ENCODE data around the gene CEP112.
"Not testable (repeated sequence)": the region's sequence is repeated elsewhere in the genome, so short reads cannot be mapped to it uniquely, and the experiment has no call there.

The CEP112 gene

DNA sequence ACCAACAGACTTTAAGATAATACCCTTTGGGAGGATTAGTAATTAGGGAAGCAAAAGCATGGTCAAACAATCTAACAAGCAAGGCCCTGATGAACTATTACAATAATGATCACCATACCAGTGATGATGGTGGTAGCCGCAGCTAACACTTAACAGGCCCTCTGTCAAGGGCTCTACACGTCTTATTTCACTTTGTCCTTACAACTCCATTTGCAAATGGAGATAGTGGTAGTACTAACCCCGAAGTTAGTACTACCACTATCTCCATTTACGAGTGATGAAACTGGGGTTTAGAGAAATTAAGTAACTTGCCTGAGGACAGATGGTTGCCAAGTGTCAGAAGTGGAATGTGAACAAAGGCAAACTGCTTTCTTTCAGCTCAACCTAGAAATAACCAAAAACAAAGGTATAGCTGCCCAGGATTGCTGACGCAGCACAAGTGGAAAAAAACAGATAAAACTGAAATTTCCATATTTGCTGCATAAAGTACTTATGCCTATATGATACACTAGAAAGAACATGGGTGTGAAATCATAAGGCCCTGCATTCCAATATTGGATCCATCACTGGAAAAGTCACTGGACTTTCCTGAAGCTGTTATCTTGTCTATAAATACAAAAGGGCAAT is 24.6 kb downstream of the CEP112 start:
- Histone ChIP-seq H2AFZ (ENCODE audit: low read length) (no peak overlapping the region), H3K9ac (ENCODE audit: low read length) (no peak overlapping the region), H3K27ac (ENCODE audit: low read length) (no peak overlapping the region), H3K9me2 (replicated peaks; ENCODE audit: insufficient read depth, low read length) (no peaks in the 10 kb centered on the region), H3K27me3 (replicated peaks; ENCODE audit: insufficient read depth, low read length) (no peaks in the 10 kb centered on the region), H3K9me3 (replicated peaks; ENCODE audit: insufficient read depth, low read length) (no peaks in the 10 kb centered on the region), H4K20me1 (ENCODE audit: insufficient read depth, low read length) (no peaks in the 10 kb centered on the region), H3F3A (ENCODE audit: insufficient read depth, low read length) (no peaks in the 10 kb centered on the region), H3K79me2 (ENCODE audit: low read length) (no peaks in the 10 kb centered on the region), H3K36me3 (replicated peaks; ENCODE audit: insufficient read depth, low read length) (no peaks in the 10 kb centered on the region), H3K4me2 (ENCODE audit: low read depth, low read length) (peak overlapping the region; percentile 17; the same call in 1 of the 2 replicates), H3K4me3 (ENCODE audit: low read length) (no peak overlapping the region), H3K4me1 (ENCODE audit: low read length) (peaks cover 9% of the 10 kb centered on the region)
- DNase-seq: peak; percentile 34
- TF ChIP-seq EZH2 (optimal IDR thresholded peaks at IDR 0.05; ENCODE audit: low read depth, low read length) (no peak), EZH2phosphoT487 (IDR thresholded peaks at IDR 0.05; ENCODE audit: low read length) (no peak)

DNA sequence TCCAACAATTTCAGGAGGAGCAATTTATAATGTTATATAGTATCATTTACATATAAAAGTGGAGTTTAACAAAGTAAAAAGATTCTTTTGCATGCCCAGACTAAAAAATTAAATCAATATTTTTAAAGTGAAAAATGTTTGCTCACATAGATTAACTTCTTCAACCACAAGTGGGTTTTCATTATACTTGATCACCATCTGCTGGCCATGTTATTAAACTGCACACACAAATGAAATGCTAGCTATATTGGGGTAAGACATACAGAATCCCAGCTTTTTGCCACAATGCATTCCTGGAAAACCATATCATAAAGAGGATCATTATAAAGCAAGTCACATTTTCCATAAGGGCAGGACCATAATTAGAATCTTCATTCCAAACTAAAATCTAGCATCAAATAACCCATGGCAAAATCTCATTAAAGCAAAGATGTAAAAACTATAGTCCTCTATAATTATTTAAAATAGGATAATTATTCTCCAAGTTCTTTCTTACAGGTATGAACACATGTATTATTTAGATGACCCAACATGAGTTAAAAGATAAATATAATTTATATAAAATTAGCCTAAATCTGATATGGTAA is 26.3 kb downstream of the CEP112 start:
- Histone ChIP-seq H3F3A (ENCODE audit: insufficient read depth, low read length) (no peaks in the 10 kb centered on the region), H2AFZ (ENCODE audit: low read length) (no peak overlapping the region), H4K20me1 (ENCODE audit: insufficient read depth, low read length) (no peaks in the 10 kb centered on the region), H3K79me2 (ENCODE audit: low read length) (no peaks in the 10 kb centered on the region), H3K27me3 (replicated peaks; ENCODE audit: insufficient read depth, low read length) (no peaks in the 10 kb centered on the region), H3K9me3 (replicated peaks; ENCODE audit: insufficient read depth, low read length) (no peaks in the 10 kb centered on the region), H3K9me2 (replicated peaks; ENCODE audit: insufficient read depth, low read length) (no peaks in the 10 kb centered on the region), H3K27ac (ENCODE audit: low read length) (no peak overlapping the region), H3K4me3 (ENCODE audit: low read length) (no peak overlapping the region), H3K9ac (ENCODE audit: low read length) (no peak overlapping the region), H3K4me2 (ENCODE audit: low read depth, low read length) (no peak overlapping the region), H3K4me1 (ENCODE audit: low read length) (peaks cover 9% of the 10 kb centered on the region), H3K36me3 (replicated peaks; ENCODE audit: insufficient read depth, low read length) (no peaks in the 10 kb centered on the region)
- DNase-seq: peak; percentile 52
- TF ChIP-seq, protein P1, sequence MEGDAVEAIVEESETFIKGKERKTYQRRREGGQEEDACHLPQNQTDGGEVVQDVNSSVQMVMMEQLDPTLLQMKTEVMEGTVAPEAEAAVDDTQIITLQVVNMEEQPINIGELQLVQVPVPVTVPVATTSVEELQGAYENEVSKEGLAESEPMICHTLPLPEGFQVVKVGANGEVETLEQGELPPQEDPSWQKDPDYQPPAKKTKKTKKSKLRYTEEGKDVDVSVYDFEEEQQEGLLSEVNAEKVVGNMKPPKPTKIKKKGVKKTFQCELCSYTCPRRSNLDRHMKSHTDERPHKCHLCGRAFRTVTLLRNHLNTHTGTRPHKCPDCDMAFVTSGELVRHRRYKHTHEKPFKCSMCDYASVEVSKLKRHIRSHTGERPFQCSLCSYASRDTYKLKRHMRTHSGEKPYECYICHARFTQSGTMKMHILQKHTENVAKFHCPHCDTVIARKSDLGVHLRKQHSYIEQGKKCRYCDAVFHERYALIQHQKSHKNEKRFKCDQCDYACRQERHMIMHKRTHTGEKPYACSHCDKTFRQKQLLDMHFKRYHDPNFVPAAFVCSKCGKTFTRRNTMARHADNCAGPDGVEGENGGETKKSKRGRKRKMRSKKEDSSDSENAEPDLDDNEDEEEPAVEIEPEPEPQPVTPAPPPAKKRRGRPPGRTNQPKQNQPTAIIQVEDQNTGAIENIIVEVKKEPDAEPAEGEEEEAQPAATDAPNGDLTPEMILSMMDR (IDR thresholded peaks at IDR 0.05; ENCODE audit: low read length): peak; percentile 72
- no peak for TF ChIP-seq EZH2phosphoT487 (IDR thresholded peaks at IDR 0.05; ENCODE audit: low read length)
- no peak for TF ChIP-seq EZH2 (optimal IDR thresholded peaks at IDR 0.05; ENCODE audit: low read depth, low read length)

DNA sequence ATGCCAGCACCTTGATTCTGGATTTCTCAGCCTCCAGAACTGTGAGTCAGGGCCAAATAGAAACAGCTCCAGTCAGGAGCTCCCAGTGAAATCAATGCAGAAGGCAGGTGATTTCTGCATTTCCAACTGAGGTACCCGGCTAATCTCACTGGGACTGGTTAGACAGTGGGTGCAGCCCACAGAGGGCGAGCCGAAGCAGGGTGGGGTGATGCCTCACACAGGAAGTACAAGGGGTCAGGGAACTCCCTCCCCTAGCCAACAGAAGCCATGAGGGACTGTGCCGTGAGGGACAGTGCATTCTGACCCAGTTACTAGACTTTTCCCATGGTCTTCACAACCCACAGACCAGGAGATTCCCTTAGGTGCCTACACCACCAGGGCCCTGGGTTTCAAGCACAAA is 36.9 kb downstream of the CEP112 start:
- H4K20me1 ChIP-seq (ENCODE audit: insufficient read depth, low read length); H3K36me3 ChIP-seq (replicated peaks; ENCODE audit: insufficient read depth, low read length); H3F3A ChIP-seq (ENCODE audit: insufficient read depth, low read length); H3K79me2 ChIP-seq (ENCODE audit: low read length); H3K9me2 ChIP-seq (replicated peaks; ENCODE audit: insufficient read depth, low read length); H3K9me3 ChIP-seq (replicated peaks; ENCODE audit: insufficient read depth, low read length); H3K4me1 ChIP-seq (ENCODE audit: low read length); H3K9ac ChIP-seq (ENCODE audit: low read length); DNase-seq; H3K4me3 ChIP-seq (ENCODE audit: low read length); H3K27ac ChIP-seq (ENCODE audit: low read length); H2AFZ ChIP-seq (ENCODE audit: low read length); H3K27me3 ChIP-seq (replicated peaks; ENCODE audit: insufficient read depth, low read length); H3K4me2 ChIP-seq (ENCODE audit: low read depth, low read length): not testable (repeated sequence)

DNA sequence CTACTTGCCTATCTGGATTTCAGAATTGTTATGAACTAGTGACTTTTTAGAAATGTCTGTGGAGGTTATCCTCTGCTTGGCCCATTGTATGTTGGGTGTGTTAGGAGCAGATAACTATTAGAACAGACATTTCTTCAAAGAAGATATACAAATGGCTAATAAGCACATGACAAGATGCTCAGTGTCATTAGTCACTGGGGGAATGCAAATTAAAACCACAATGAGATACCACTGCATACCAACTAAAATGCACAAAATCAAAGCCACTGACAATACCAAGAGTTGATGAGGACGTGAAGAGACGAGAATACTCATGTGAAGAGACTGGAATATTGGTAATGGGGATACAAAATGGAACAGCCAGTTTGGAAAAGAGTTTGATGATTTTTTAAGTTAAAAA is 39.2 kb downstream of the CEP112 start:
- no peaks in the 10 kb centered on the region for H3K36me3 ChIP-seq (replicated peaks; ENCODE audit: insufficient read depth, low read length)
- TF ChIP-seq EZH2phosphoT487 (IDR thresholded peaks at IDR 0.05; ENCODE audit: low read length): no peak

More for the DNA sequence above, 39.2 kb downstream of the CEP112 start:
- no peaks in the 10 kb centered on the region for H4K20me1 ChIP-seq (ENCODE audit: insufficient read depth, low read length)
- H3K9ac ChIP-seq (ENCODE audit: low read length): no peak overlapping the region
- no peaks in the 10 kb centered on the region for H3K9me2 ChIP-seq (replicated peaks; ENCODE audit: insufficient read depth, low read length)
- H2AFZ ChIP-seq (ENCODE audit: low read length): no peak overlapping the region
- H3K4me1 ChIP-seq (ENCODE audit: low read length): peaks cover 11% of the 10 kb centered on the region
- H3K9me3 ChIP-seq (replicated peaks; ENCODE audit: insufficient read depth, low read length): no peaks in the 10 kb centered on the region
- no peak overlapping the region for H3K4me2 ChIP-seq (ENCODE audit: low read depth, low read length)
- H3K27ac ChIP-seq (ENCODE audit: low read length): no peak overlapping the region
- no peak for DNase-seq
- peaks cover 8% of the 10 kb centered on the region for H3F3A ChIP-seq (ENCODE audit: insufficient read depth, low read length)
- no peak overlapping the region for H3K4me3 ChIP-seq (ENCODE audit: low read length)
- H3K27me3 ChIP-seq (replicated peaks; ENCODE audit: insufficient read depth, low read length): no peaks in the 10 kb centered on the region
- H3K79me2 ChIP-seq (ENCODE audit: low read length): no peaks in the 10 kb centered on the region

Data from MM.1S (cell line).